Astrocyte of the spinal cord (primary cell): ENCODE measurements around the gene FBXL7.

ENCODE experiments used
- DNase-seq: peaks from one replicate; pipeline ENCODE4 v3.0.0; 2011; ENCODE audit warnings: low read depth, low spot score
- H3K4me3 ChIP-seq: 2 replicates; pipeline ENCODE4 v1.5.1; 2011; ENCODE audit warnings: low read depth, mild to moderate bottlenecking, low read length, moderate library complexity
- in situ Hi-C: cut with HindIII; loops from 2 replicates; pipeline ENCODE4 v1.10.0; 2017; ENCODE audit warnings: low sequenced_read_pairs
- TF ChIP-seq, protein P1 (sequence below): IDR thresholded peaks from 2 replicates; pipeline ENCODE4 v1.5.1; 2012; ENCODE audit warnings: low read depth, mild to moderate bottlenecking, low read length, inconsistent platforms

Gene FBXL7

DNA sequence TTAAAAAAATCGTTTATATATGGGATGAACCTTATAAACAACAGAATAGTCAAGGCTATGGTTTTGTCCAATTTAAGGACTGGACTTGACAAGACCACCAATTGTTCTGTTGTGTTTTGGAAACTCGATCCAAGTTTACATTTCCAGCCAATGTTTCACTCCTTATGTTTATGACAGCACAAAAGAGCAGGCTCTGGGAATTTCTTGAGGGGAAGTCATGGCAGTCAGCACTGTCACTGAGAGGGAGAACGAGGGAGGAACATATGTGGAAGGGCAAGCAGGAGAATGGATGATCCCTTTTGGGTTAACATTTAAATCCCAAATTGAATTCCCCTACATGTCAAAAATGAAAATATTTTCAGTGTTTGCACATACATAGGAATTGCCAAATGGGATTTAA is 387.1 kb downstream of the FBXL7 start:
- in situ Hi-C loops = no loop called here
- DNase-seq = no peak
- TF ChIP-seq, protein P1, sequence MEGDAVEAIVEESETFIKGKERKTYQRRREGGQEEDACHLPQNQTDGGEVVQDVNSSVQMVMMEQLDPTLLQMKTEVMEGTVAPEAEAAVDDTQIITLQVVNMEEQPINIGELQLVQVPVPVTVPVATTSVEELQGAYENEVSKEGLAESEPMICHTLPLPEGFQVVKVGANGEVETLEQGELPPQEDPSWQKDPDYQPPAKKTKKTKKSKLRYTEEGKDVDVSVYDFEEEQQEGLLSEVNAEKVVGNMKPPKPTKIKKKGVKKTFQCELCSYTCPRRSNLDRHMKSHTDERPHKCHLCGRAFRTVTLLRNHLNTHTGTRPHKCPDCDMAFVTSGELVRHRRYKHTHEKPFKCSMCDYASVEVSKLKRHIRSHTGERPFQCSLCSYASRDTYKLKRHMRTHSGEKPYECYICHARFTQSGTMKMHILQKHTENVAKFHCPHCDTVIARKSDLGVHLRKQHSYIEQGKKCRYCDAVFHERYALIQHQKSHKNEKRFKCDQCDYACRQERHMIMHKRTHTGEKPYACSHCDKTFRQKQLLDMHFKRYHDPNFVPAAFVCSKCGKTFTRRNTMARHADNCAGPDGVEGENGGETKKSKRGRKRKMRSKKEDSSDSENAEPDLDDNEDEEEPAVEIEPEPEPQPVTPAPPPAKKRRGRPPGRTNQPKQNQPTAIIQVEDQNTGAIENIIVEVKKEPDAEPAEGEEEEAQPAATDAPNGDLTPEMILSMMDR = no peak
- no peak overlapping the region for H3K4me3 ChIP-seq

- no peak overlapping the region for H3K4me3 ChIP-seq
- in situ Hi-C loops = no loop called here
- no peak for DNase-seq
- TF ChIP-seq, protein P1 = no peak
Observed at GRCh38 chr5:15889001-15889400, 389.0 kb downstream of the FBXL7 start.

DNA sequence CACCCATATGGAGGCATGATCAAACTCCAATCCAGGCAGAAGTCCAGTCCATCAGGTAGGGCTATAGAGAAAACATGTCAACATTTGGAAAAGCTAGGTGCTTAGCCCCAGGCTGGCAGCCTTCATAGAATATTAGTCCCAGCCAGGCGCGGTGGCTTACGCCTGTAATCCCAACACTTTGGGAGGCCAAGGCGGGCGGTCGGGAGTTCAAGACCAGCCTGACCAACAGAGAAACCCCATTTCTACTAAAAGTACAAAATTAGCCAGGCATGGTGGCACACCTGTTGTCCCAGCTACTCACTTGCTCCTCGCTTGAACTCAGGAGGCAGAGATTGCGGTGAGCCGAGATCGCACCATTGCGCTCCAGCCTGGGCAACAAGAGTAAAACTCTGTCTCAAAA is 393.9 kb downstream of the FBXL7 start:
- in situ Hi-C loops = no loop called here
- TF ChIP-seq, protein P1 = no peak
- no peak overlapping the region for H3K4me3 ChIP-seq
- no peak for DNase-seq

- in situ Hi-C loops = no loop called here
- DNase-seq = no peak
- no peak overlapping the region for H3K4me3 ChIP-seq
- TF ChIP-seq, protein P1 = no peak
Observed at GRCh38 chr5:15897656-15898055, 397.7 kb downstream of the FBXL7 start.

DNA sequence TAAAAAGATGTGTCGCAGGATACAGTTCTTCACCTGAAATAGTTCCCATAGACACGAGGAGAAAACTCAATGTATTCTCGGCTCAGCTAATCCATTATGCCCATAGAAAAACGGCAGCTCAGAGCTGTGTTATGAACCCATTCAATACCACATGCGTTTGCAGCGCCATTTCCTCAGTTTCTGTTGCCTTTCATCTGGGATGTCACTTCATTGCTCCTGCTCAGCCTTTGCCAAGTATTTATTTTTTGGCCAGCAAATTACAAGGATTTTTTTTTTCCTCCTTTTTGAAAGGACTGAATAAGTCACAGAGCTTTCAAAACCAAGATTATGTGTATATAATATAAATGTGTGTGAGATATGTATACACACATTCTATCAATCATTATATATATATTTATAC is 398.7 kb downstream of the FBXL7 start:
- DNase-seq = no peak
- TF ChIP-seq, protein P1 = no peak

DNA sequence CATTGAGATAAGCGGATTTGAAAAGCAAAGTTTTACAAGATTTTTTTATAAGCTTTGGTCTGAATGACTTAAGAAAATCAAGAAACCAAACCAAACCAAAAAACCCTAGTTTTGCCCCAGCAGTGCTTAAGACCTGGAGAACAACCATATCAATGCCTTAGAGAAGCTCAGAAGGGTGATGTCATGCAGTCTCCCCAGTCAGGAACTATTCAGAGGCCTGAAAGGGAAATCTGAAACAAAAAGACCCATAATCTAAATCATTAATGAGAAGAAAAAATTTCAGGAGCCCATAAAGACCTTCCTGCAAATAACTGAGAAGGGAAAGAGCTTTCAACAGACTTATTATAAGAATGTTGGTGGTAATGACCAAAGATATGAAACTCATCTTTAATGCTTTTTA is 399.5 kb downstream of the FBXL7 start:
- DNase-seq = no peak
- TF ChIP-seq, protein P1 = no peak
- H3K4me3 ChIP-seq = no peak overlapping the region
- in situ Hi-C loops = no loop called here

More for the DNA sequence above, 398.7 kb downstream of the FBXL7 start:
- in situ Hi-C loops = no loop called here
- H3K4me3 ChIP-seq = no peak overlapping the region

DNA sequence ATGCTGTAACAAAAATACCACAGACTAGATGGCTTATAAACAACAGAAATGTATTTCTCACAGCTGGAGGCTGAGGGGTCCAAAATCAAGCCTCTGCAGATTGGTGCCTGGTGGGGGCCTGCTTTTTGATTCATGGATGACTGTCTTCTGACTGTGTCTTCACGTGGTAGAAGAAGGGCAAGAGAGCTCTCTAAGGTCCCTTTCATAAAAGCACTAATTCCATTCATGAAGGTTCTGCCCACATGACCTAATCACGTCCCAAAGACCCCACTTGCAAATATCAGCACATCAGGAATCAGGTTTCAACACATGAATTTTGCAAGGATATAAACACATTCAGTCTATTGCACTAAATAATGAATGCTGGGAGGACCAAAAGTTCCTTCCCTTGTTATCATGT is 401.2 kb downstream of the FBXL7 start:
- no peak for DNase-seq
- H3K4me3 ChIP-seq = no peak overlapping the region
- in situ Hi-C loops = no loop called here
- TF ChIP-seq, protein P1 = no peak
